ENCODE measurements around the gene MTF1.

The MTF1 gene

GRCh38 chr1:37849480-37849879, 9.9 kb downstream of the MTF1 start:
- no peaks in the 10 kb centered on the region for H3K9me3 ChIP-seq (replicated peaks in 1 of 11)
- no peak for TF ChIP-seq Cebpa-rat (IDR thresholded peaks at IDR 0.05)
- no peaks in the 10 kb centered on the region for H3K27me3 ChIP-seq
- peaks cover 0 to 99% (median 33%) of the 10 kb centered on the region in 11 experiments; a peak in 13 of 22 replicates for H4K20me1 ChIP-seq
- peaks cover 37 to 100% (median 77%) of the 10 kb centered on the region in 10 experiments for H3K4me1 ChIP-seq
- H3K36me3 ChIP-seq: peaks cover 24 to 86% (median 62%) of the 10 kb centered on the region in 11 experiments; a peak in 21 of 22 replicates
- H3K9ac ChIP-seq: peak overlapping the region in 1 of 11 experiments; percentile 12; a peak in 1 of 22 replicates
- H3K4me3 ChIP-seq: no peak overlapping the region
- peak overlapping the region in 6 of 11 experiments; percentile 55 to 79 (median 66); a peak in 11 of 22 replicates for H3K27ac ChIP-seq
- H3K4me2 ChIP-seq: peak overlapping the region in 6 of 11 experiments; percentile 60 to 96 (median 88); a peak in 11 of 22 replicates

- TF ChIP-seq Cebpa-rat (IDR thresholded peaks at IDR 0.05): no peak
- Histone ChIP-seq H3K9me3 (replicated peaks in 1 of 11) (no peaks in the 10 kb centered on the region), H3K27ac (peak overlapping the region in 10 of 11 experiments; percentile 47 to 73 (median 64); a peak in 20 of 22 replicates), H3K4me1 (peaks cover 28 to 97% (median 53%) of the 10 kb centered on the region in 10 experiments), H3K4me3 (0 out of 20 replicates have a peak overlapping the region, but pooled peaks of 2 of the 10 experiments have one; percentile 1 to 2), H3K36me3 (peaks cover 21 to 83% (median 62%) of the 10 kb centered on the region in 11 experiments; a peak in 21 of 22 replicates), H4K20me1 (peaks cover 0 to 93% (median 22%) of the 10 kb centered on the region in 11 experiments; a peak in 12 of 22 replicates), H3K27me3 (no peaks in the 10 kb centered on the region), H3K4me2 (peak overlapping the region; percentile 58 to 88 (median 70)), H3K9ac (peak overlapping the region in 10 of 11 experiments; percentile 33 to 57 (median 46); a peak in 16 of 22 replicates)
Measured at GRCh38 chr1:37846647-37847339, 12.6 kb downstream of the MTF1 start.

DNA sequence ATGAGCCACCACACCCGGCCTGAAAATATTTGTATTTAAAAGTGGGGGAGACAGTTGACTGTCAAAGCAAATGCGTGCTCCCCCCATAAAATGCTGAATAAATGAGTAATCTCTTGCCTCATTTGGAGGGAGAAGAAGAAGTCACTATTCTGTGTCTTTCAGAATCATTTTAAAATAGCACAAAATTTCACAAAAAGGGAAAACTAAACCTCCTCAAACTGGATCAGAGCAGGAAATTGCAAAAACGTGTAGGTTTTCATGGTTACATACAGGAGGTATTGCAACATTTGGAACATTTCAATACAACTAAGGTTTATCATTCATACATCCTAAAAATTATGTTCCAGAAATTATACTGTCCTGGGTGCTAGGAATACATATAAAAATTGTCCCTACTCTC, 13.6 kb downstream of the MTF1 start:
- Histone ChIP-seq H3K27ac (peak overlapping the region in 10 of 11 experiments; percentile 47 to 73 (median 66); a peak in 18 of 22 replicates), H3K4me2 (peak overlapping the region in 9 of 11 experiments; percentile 2 to 88 (median 71); a peak in 17 of 22 replicates), H3K27me3 (no peaks in the 10 kb centered on the region), H3K4me3 (no peak overlapping the region; a peak in 1 of 20 replicates), H3K4me1 (peaks cover 18 to 87% (median 43%) of the 10 kb centered on the region in 10 experiments), H4K20me1 (peaks cover 0 to 91% (median 12%) of the 10 kb centered on the region in 11 experiments; a peak in 13 of 22 replicates), H3K9me3 (replicated peaks in 1 of 11) (no peaks in the 10 kb centered on the region), H3K36me3 (peaks cover 28 to 91% (median 68%) of the 10 kb centered on the region in 11 experiments), H3K9ac (peak overlapping the region in 8 of 11 experiments; percentile 26 to 57 (median 46); a peak in 10 of 22 replicates)
- TF ChIP-seq Cebpa-rat (IDR thresholded peaks at IDR 0.05): 0 out of 22 replicates have a peak, but pooled peaks of 3 of the 11 experiments have one; percentile 18 to 35 (median 24)

DNA sequence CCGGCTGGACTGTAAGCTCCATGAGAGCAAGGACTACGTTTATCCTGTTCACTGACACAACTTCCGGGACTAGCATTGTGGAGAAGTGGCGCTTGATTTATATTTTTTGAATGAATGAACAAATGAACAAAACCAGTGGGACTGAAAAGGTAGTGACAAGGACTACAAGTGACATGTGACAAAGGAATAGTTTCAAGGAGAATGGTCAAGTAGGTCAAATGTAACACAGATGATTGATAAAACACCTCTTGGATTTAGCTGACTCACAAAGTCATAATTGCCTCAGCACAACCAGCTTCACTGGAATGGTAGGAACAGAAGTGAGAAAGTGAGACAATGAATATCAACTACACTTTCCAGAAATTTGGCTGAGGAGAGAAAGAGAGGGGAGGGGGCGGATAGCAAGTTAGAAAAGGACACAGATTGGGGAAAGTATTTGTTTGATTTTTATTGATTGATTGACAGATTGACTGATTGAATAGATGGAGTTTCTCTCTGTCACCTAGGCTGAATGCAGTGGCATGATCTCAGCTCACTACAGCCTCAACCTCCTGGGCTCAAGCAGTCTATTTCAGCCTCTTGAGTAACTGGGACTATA, 14.2 kb downstream of the MTF1 start:
- Histone ChIP-seq H3K4me3 (no peak overlapping the region; a peak in 1 of 20 replicates), H3K36me3 (peaks cover 35 to 92% (median 73%) of the 10 kb centered on the region in 11 experiments), H4K20me1 (peaks cover 0 to 87% (median 11%) of the 10 kb centered on the region in 11 experiments; a peak in 13 of 22 replicates), H3K27ac (peak overlapping the region in 9 of 11 experiments; percentile 45 to 73 (median 67); a peak in 17 of 22 replicates), H3K9me3 (replicated peaks in 1 of 11) (no peaks in the 10 kb centered on the region), H3K4me2 (peak overlapping the region in 9 of 11 experiments; percentile 2 to 88 (median 71); a peak in 15 of 22 replicates), H3K4me1 (peaks cover 16 to 80% (median 37%) of the 10 kb centered on the region in 10 experiments), H3K9ac (peak overlapping the region in 3 of 11 experiments; percentile 44 to 53 (median 45); a peak in 8 of 22 replicates), H3K27me3 (no peaks in the 10 kb centered on the region)
- no peak for TF ChIP-seq Cebpa-rat (IDR thresholded peaks at IDR 0.05)

GRCh38 chr1:37844536-37844935, 14.9 kb downstream of the MTF1 start:
- Histone ChIP-seq H3K4me1 (peaks cover 16 to 74% (median 31%) of the 10 kb centered on the region in 10 experiments), H4K20me1 (peaks cover 0 to 85% (median 14%) of the 10 kb centered on the region in 11 experiments; a peak in 14 of 22 replicates), H3K27me3 (no peaks in the 10 kb centered on the region), H3K9ac (no peak overlapping the region), H3K36me3 (peaks cover 41 to 92% (median 75%) of the 10 kb centered on the region in 11 experiments), H3K9me3 (replicated peaks in 1 of 11) (no peaks in the 10 kb centered on the region), H3K4me2 (peak overlapping the region in 4 of 11 experiments; percentile 28 to 88 (median 67); a peak in 6 of 22 replicates), H3K27ac (peak overlapping the region in 4 of 11 experiments; percentile 67 to 73 (median 68); a peak in 7 of 22 replicates), H3K4me3 (no peak overlapping the region)
- TF ChIP-seq Cebpa-rat (IDR thresholded peaks at IDR 0.05): no peak

DNA sequence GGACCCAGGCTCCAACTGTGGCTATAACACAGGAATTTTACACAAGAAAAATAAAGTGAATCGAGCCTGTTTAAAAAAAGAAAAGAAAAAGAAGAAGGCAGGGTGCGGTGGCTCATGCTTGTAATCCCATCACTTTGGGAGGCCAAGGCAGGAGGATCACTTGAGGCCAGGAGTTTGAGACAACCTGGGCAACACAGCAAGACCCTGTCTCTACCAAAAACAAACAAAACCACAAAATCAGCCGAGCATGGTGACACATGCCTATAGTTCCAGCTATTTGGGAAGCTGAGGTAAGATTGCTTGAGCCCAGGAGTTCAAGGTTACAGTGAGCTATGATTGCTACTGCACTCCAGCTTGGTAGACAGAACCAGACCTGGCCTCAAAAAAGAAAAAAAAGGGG, 17.7 kb downstream of the MTF1 start:
- TF ChIP-seq Cebpa-rat (IDR thresholded peaks at IDR 0.05): no peak
- H3K4me1 ChIP-seq: peaks cover 6 to 45% (median 19%) of the 10 kb centered on the region in 10 experiments
- H4K20me1 ChIP-seq: peaks cover 0 to 58% (median 17%) of the 10 kb centered on the region in 11 experiments; a peak in 14 of 22 replicates
- peaks cover 56 to 96% (median 82%) of the 10 kb centered on the region in 11 experiments for H3K36me3 ChIP-seq
- no peak overlapping the region for H3K9ac ChIP-seq
- no peaks in the 10 kb centered on the region for H3K27me3 ChIP-seq
- no peak overlapping the region for H3K4me3 ChIP-seq
- H3K9me3 ChIP-seq (replicated peaks in 1 of 11): no peaks in the 10 kb centered on the region
- no peak overlapping the region for H3K27ac ChIP-seq
- H3K4me2 ChIP-seq: no peak overlapping the region

- no peaks in the 10 kb centered on the region for H3K27me3 ChIP-seq
- no peak overlapping the region for H3K9ac ChIP-seq
Measured at GRCh38 chr1:37840711-37841110, 18.7 kb downstream of the MTF1 start.

GRCh38 chr1:37839676-37840075, 19.7 kb downstream of the MTF1 start:
- Histone ChIP-seq H3K4me1 (peaks cover 0 to 25% (median 0%) of the 10 kb centered on the region in 10 experiments; a peak in 8 of 20 replicates), H3K27ac (no peak overlapping the region), H3K4me3 (no peak overlapping the region), H3K9me3 (replicated peaks in 1 of 11) (no peaks in the 10 kb centered on the region), H3K27me3 (no peaks in the 10 kb centered on the region), H3K36me3 (peaks cover 75 to 98% (median 92%) of the 10 kb centered on the region in 11 experiments), H4K20me1 (peaks cover 0 to 38% (median 17%) of the 10 kb centered on the region in 11 experiments; a peak in 12 of 22 replicates), H3K4me2 (no peak overlapping the region), H3K9ac (no peak overlapping the region)
- no peak for TF ChIP-seq Cebpa-rat (IDR thresholded peaks at IDR 0.05)

More at GRCh38 chr1:37840711-37841110, 18.7 kb downstream of the MTF1 start:
- H4K20me1 ChIP-seq: peaks cover 0 to 49% (median 17%) of the 10 kb centered on the region in 11 experiments; a peak in 13 of 22 replicates
- TF ChIP-seq Cebpa-rat (IDR thresholded peaks at IDR 0.05): no peak
- peaks cover 0 to 36% (median 9%) of the 10 kb centered on the region in 10 experiments; a peak in 16 of 20 replicates for H3K4me1 ChIP-seq
- H3K9me3 ChIP-seq (replicated peaks in 1 of 11): no peaks in the 10 kb centered on the region
- no peak overlapping the region for H3K27ac ChIP-seq
- peaks cover 65 to 98% (median 90%) of the 10 kb centered on the region in 11 experiments for H3K36me3 ChIP-seq
- no peak overlapping the region for H3K4me3 ChIP-seq
- no peak overlapping the region for H3K4me2 ChIP-seq
